Activated naive CD8-positive, alpha-beta T cell treated with anti-CD3 and anti-CD28 coated beads, Interleukin-2, amount 10 ng/mL, durations not matched to agents 7 days and 5 days (primary cell): ENCODE data around the gene JOSD1. TPM values are rescaled to one million over a fixed set of nuclear protein-coding genes. Genes with fewer than 3 reads are reported as not detected.
A peak's percentile ranks its signal among the peaks of the same experiment; 100 is the strongest.

Experiments
- ATAC-seq: fragments of 150-1000 bp; cut with Tn5 transposase; one replicate; pipeline ENCODE4 v1.10.0; 2021; ENCODE audit warnings: low read depth, moderate library complexity
- POLR2A ChIA-PET: fragments of 350-600 bp; sonication (Branson Sonifier 250); formaldehyde crosslinking; loops from one replicate; lab custom pipeline; 2021; ENCODE audit warnings: antibody characterized with exemption; lab: Charles Lee
- DNase-seq: peaks from one replicate; pipeline ENCODE4 v3.0.0; 2021
- H3K27ac Mint-ChIP-seq: one replicate; pipeline ENCODE4 v1.8.0; 2022; ENCODE audit warnings: mild to moderate bottlenecking, mixed read lengths
- H3K27me3 Mint-ChIP-seq: one replicate; pipeline ENCODE4 v1.8.0; 2022; ENCODE audit warnings: mild to moderate bottlenecking, moderate library complexity, mixed read lengths
- H3K36me3 Mint-ChIP-seq: one replicate; pipeline ENCODE4 v1.8.0; 2021; ENCODE audit warnings: mild to moderate bottlenecking, mixed read lengths
- H3K4me1 Mint-ChIP-seq: one replicate; pipeline ENCODE4 v1.8.0; 2021; ENCODE audit warnings: mixed read lengths
- H3K4me3 Mint-ChIP-seq: one replicate; pipeline ENCODE4 v1.8.0; 2022; ENCODE audit warnings: mild to moderate bottlenecking, moderate library complexity, mixed read lengths
- H3K9me3 Mint-ChIP-seq: one replicate; pipeline ENCODE4 v1.8.0; 2021; ENCODE audit warnings: mixed read lengths
- total RNA-seq, 2 experiments: library from RNA; stranded (reverse); gene quantifications; one replicate each; pipeline ENCODE4 v1.2.3, GENCODE V29; 2021

JOSD1 gene
- total RNA-seq, 2 experiments from 2014 or later = 59.1 to 61.6 TPM

- POLR2A ChIA-PET = interaction anchor here (0.6 to 3.6 kb wide), 15 partner anchors 8 to 614 kb away, joined by 3 to 26 read pairs (median 3); partner anchors contain the start of genes RPL3 and TOMM22
- Mint-ChIP-seq H3K4me3 (peak within 1 kb of the TSS; percentile 94), H3K4me1 (peaks cover 43% of the 10 kb centered on the region), H3K27me3 (no peaks in the 10 kb centered on the region), H3K9me3 (no peaks in the 10 kb centered on the region), H3K27ac (peak within 1 kb of the TSS; percentile 95), H3K36me3 (peaks cover 21% of the 10 kb centered on the region)
- ATAC-seq = peak; percentile 83
- peak; percentile 85 for DNase-seq
These were observed 4.7 kb upstream of the JOSD1 start, which contains the start of gene GTPBP1 for GRCh38 chr22:38705235-38706100. Gene GTPBP1, plus strand, starts transcription at chr22:38705944. Its CDS starts 12 bp downstream, at chr22:38705956.

GRCh38 chr22:38704654-38705234 lies 4.0 kb upstream of the JOSD1 start:
- ATAC-seq (no peak), DNase-seq (no peak)
- Mint-ChIP-seq H3K36me3 (peaks cover 19% of the 10 kb centered on the region), H3K27me3 (no peaks in the 10 kb centered on the region), H3K27ac (peak overlapping the region; percentile 95), H3K4me3 (peak overlapping the region; percentile 86), H3K4me1 (peaks cover 42% of the 10 kb centered on the region), H3K9me3 (no peaks in the 10 kb centered on the region)
- POLR2A ChIA-PET = interaction anchor here (0.7 to 3.5 kb wide), 5 partner anchors 13 to 615 kb away, joined by 3 to 14 read pairs (median 3); partner anchors contain the start of genes RPL3 and TOMM22

GRCh38 chr22:38700270-38700788 lies 414 bp downstream of the JOSD1 start:
- H3K27me3 Mint-ChIP-seq = no peaks in the 10 kb centered on the region
- ATAC-seq (peak; percentile 8), DNase-seq (no peak)
- peak overlapping the region; percentile 94 for H3K4me3 Mint-ChIP-seq
- H3K36me3 Mint-ChIP-seq = peaks cover 15% of the 10 kb centered on the region
- no peaks in the 10 kb centered on the region for H3K9me3 Mint-ChIP-seq
- peak overlapping the region; percentile 98 for H3K27ac Mint-ChIP-seq
- H3K4me1 Mint-ChIP-seq = peaks cover 52% of the 10 kb centered on the region
- POLR2A ChIA-PET = interaction anchor here (0.6 to 4.3 kb wide), 5 partner anchors 18 to 301 kb away, joined by 3 to 33 read pairs (median 5); partner anchors contain the start of gene TOMM22

GRCh38 chr22:38699784-38700183 lies 959 bp downstream of the JOSD1 start:
- DNase-seq = no peak
- Mint-ChIP-seq H3K4me3 (peak overlapping the region; percentile 94), H3K36me3 (peaks cover 19% of the 10 kb centered on the region), H3K9me3 (no peaks in the 10 kb centered on the region), H3K27me3 (no peaks in the 10 kb centered on the region), H3K4me1 (peaks cover 48% of the 10 kb centered on the region), H3K27ac (peak overlapping the region; percentile 98)
- POLR2A ChIA-PET = interaction anchor here (0.6 to 4.3 kb wide), 6 partner anchors 11 to 63 kb away, joined by 4 to 33 read pairs (median 5); partner anchors contain the start of gene TOMM22
- no peak for ATAC-seq

GRCh38 chr22:38699143-38699542 lies 1.6 kb downstream of the JOSD1 start:
- DNase-seq (no peak), ATAC-seq (no peak)
- H3K4me1 Mint-ChIP-seq = peaks cover 44% of the 10 kb centered on the region
- POLR2A ChIA-PET = interaction anchor here (1.1 to 4.3 kb wide), 5 partner anchors 11 to 56 kb away, joined by 4 to 33 read pairs (median 5); partner anchors contain the start of gene TOMM22
- no peaks in the 10 kb centered on the region for H3K9me3 Mint-ChIP-seq
- H3K27ac Mint-ChIP-seq = peak overlapping the region; percentile 98
- H3K36me3 Mint-ChIP-seq = peaks cover 22% of the 10 kb centered on the region
- peak overlapping the region; percentile 94 for H3K4me3 Mint-ChIP-seq
- H3K27me3 Mint-ChIP-seq = no peaks in the 10 kb centered on the region

- peaks cover 23% of the 10 kb centered on the region for H3K36me3 Mint-ChIP-seq
- ATAC-seq (no peak), DNase-seq (no peak)
- H3K27me3 Mint-ChIP-seq = no peaks in the 10 kb centered on the region
- H3K4me3 Mint-ChIP-seq = peak overlapping the region; percentile 94
- H3K4me1 Mint-ChIP-seq = peaks cover 41% of the 10 kb centered on the region
- peak overlapping the region; percentile 98 for H3K27ac Mint-ChIP-seq
- POLR2A ChIA-PET = interaction anchor here (1.1 to 4.3 kb wide), 5 partner anchors 8 to 56 kb away, joined by 4 to 33 read pairs (median 5); partner anchors contain the start of gene TOMM22
- no peaks in the 10 kb centered on the region for H3K9me3 Mint-ChIP-seq
These were observed 2.2 kb downstream of the JOSD1 start for GRCh38 chr22:38698407-38699094.

GRCh38 chr22:38697425-38698089 lies 3.2 kb downstream of the JOSD1 start:
- H3K4me3 Mint-ChIP-seq = peak overlapping the region; percentile 94
- H3K4me1 Mint-ChIP-seq = peaks cover 48% of the 10 kb centered on the region
- peak overlapping the region; percentile 86 for H3K27ac Mint-ChIP-seq
- POLR2A ChIA-PET = interaction anchor here (1.2 to 4.3 kb wide), 6 partner anchors 8 to 57 kb away, joined by 3 to 33 read pairs (median 6); partner anchors contain the start of genes GTPBP1 and TOMM22
- DNase-seq (no peak), ATAC-seq (no peak)
- peaks cover 25% of the 10 kb centered on the region for H3K36me3 Mint-ChIP-seq
- no peaks in the 10 kb centered on the region for H3K27me3 Mint-ChIP-seq
- no peaks in the 10 kb centered on the region for H3K9me3 Mint-ChIP-seq

GRCh38 chr22:38696606-38697424 lies 3.9 kb downstream of the JOSD1 start:
- Mint-ChIP-seq H3K4me1 (peaks cover 48% of the 10 kb centered on the region), H3K4me3 (peak overlapping the region; percentile 94), H3K9me3 (no peaks in the 10 kb centered on the region), H3K27ac (peak overlapping the region; percentile 86), H3K27me3 (no peaks in the 10 kb centered on the region), H3K36me3 (peaks cover 25% of the 10 kb centered on the region)
- DNase-seq (no peak), ATAC-seq (peak; percentile 21)
- POLR2A ChIA-PET = interaction anchor here (0.5 to 4.3 kb wide), 5 partner anchors 9 to 35 kb away, joined by 3 to 33 read pairs (median 6); partner anchors contain the start of genes GTPBP1 and TOMM22

GRCh38 chr22:38694940-38695339 lies 5.8 kb downstream of the JOSD1 start:
- Mint-ChIP-seq H3K4me3 (no peak overlapping the region), H3K36me3 (peaks cover 30% of the 10 kb centered on the region), H3K27me3 (no peaks in the 10 kb centered on the region), H3K9me3 (no peaks in the 10 kb centered on the region), H3K4me1 (peaks cover 51% of the 10 kb centered on the region), H3K27ac (peak overlapping the region; percentile 60)
- DNase-seq (no peak), ATAC-seq (no peak)
- POLR2A ChIA-PET = interaction anchor here (0.5 to 4.1 kb wide), 4 partner anchors 9 to 13 kb away, joined by 3 to 13 read pairs (median 4); partner anchors contain the start of genes GTPBP1 and TOMM22

GRCh38 chr22:38694049-38694448 lies 6.7 kb downstream of the JOSD1 start:
- H3K36me3 Mint-ChIP-seq = peaks cover 31% of the 10 kb centered on the region
- H3K27me3 Mint-ChIP-seq = no peaks in the 10 kb centered on the region
- no peak overlapping the region for H3K27ac Mint-ChIP-seq
- DNase-seq (no peak), ATAC-seq (no peak)
- H3K4me3 Mint-ChIP-seq = no peak overlapping the region
- peaks cover 46% of the 10 kb centered on the region for H3K4me1 Mint-ChIP-seq
- no peaks in the 10 kb centered on the region for H3K9me3 Mint-ChIP-seq
- POLR2A ChIA-PET = interaction anchor here (4.1 kb wide), 1 partner anchor 12 kb away, joined by 13 read pairs; the partner anchor contains the start of gene TOMM22

- Mint-ChIP-seq H3K27ac (no peak overlapping the region), H3K36me3 (peaks cover 23% of the 10 kb centered on the region), H3K4me1 (peaks cover 14% of the 10 kb centered on the region), H3K27me3 (no peaks in the 10 kb centered on the region), H3K9me3 (no peaks in the 10 kb centered on the region), H3K4me3 (no peak overlapping the region)
- ATAC-seq = no peak
- no peak for DNase-seq
- POLR2A ChIA-PET = interaction anchor here (0.6 to 1.9 kb wide), 2 partner anchors 9 to 71 kb away, joined by 3 to 5 read pairs; no protein-coding TSS in a partner anchor
These were observed 11.1 kb downstream of the JOSD1 start for GRCh38 chr22:38689651-38690050.
